Measurements from ENCODE around the gene NKIRAS1.
"Not testable (repeated sequence)": the region's sequence is repeated elsewhere in the genome, so short reads cannot be mapped to it uniquely, and the experiment has no call there.

Gene NKIRAS1

GRCh38 chr3:23867400-23867799 is 49.4 kb downstream of the NKIRAS1 start:
- no peak for DNase-seq

DNA sequence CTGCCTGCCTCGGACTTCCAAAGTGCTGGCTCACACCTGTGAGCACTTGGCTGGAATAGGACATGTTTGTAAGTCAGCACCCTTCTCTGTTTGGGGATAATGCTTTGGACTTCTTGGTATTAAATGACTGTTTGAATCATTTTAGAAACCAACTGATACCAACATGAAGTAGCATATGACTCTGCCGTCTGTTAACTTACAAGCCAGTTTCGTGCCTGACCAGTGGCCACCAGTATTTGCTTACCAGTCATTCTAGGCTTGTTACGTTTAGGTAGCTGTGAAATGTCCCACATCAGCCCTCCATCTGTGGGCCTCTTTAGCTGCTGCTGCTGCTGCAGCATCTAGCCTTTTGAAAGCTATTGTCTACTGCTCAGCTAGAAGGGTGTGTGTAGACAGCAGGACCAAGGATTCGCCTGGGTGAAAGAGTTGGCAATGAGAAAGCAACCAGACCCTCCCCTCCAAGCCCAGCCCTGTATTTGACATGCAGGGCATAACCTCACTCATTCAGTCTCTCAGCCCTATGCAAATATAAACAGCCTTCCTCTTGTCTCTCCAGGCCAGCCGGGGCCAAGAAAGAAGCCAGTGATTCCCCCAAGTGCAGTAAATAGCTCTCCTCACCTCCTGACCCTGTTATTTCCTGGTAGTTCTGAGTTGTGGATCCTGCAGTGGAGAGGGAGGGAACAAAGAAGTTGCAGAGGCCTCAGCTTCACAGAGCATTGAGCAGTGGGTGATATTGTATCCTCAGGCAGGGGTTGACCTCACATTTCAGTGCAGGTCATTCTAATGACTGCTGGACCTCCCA is 51.0 kb downstream of the NKIRAS1 start:
- DNase-seq = peak in 1 of 2 experiments; percentile 19

DNA sequence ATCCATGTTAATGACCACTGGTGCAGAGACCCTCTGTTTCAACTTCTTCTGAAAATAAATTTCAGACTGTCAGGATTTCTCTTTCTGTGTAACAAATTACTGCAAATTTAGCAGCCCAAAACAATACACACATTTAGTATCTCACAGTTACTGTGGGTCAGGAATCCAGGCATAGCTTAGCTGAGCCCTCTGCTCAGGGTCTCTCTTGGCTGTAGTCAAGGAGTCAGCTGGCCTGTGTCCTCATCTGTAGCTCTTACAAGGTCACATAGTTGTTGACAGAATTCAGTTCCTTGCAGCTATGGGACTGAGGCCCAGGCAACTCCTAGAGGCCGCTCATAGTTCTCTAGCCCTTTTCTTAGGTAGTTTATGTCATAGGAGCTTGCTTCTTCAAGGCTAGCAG is 51.9 kb downstream of the NKIRAS1 start:
- no peak for DNase-seq

DNA sequence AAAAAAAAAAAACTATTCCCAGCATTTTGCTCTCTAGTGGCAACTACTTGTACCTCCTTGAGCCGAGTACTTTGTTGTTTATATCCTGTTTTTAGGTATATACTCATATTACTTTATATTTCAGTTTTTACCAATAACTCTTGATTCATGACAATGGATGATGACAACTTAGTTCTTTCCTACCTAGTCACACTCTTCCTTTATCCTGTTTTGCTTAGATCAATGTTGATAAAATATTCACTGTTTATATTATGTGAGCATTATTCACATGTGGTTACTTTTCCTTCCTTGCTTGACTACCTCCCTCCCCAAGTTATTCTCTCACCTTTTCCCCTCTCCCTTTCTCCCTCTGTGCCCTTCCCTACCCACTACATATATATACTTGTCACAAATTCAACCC is 53.7 kb downstream of the NKIRAS1 start:
- DNase-seq = no peak

DNA sequence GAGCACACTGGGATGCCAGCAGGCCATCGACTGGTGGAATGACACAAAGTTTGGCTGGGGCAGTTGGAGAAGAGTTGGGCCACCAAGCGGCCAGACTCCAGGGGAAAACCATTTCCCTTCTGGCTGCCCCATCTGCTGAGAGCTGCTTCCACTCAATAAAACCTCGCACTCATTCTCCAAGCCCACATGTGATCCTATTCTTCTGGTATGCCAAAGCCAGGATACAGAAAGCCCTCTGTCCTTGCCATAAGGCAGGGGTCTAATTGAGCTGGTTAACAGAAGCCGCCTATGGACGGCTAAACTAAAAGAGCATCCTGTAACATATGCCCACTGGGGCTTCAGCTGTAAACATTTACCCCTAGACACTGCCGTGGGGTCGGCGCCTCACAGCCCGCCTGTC is 55.1 kb downstream of the NKIRAS1 start:
- DNase-seq = no peak

GRCh38 chr3:23859839-23860382 is 56.9 kb downstream of the NKIRAS1 start:
- no peak for DNase-seq

- DNase-seq = peak in 1 of 2 experiments; percentile 30
These were observed 57.6 kb downstream of the NKIRAS1 start for GRCh38 chr3:23859012-23859743.

DNA sequence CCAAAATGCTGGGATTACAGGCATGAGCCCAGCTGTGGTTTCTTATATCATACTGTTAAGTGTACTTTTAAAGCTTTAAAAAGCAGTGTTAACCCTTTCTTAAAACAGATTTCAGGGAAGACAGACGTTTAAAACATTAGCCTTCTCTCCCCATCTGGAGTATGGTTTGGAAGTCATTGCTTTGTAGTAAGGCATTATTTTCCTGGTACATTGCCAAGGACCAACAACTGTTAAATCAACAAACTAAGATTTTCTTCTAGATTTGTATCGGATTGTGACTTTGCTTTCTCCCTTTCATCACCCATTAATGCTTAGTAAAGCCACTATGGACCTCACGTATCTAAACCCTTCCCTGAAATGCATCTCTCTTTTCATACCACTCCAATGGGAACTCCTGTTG is 60.5 kb downstream of the NKIRAS1 start:
- no peak for DNase-seq

GRCh38 chr3:23849462-23849861 is 67.3 kb downstream of the NKIRAS1 start:
- DNase-seq = not testable (repeated sequence)

DNA sequence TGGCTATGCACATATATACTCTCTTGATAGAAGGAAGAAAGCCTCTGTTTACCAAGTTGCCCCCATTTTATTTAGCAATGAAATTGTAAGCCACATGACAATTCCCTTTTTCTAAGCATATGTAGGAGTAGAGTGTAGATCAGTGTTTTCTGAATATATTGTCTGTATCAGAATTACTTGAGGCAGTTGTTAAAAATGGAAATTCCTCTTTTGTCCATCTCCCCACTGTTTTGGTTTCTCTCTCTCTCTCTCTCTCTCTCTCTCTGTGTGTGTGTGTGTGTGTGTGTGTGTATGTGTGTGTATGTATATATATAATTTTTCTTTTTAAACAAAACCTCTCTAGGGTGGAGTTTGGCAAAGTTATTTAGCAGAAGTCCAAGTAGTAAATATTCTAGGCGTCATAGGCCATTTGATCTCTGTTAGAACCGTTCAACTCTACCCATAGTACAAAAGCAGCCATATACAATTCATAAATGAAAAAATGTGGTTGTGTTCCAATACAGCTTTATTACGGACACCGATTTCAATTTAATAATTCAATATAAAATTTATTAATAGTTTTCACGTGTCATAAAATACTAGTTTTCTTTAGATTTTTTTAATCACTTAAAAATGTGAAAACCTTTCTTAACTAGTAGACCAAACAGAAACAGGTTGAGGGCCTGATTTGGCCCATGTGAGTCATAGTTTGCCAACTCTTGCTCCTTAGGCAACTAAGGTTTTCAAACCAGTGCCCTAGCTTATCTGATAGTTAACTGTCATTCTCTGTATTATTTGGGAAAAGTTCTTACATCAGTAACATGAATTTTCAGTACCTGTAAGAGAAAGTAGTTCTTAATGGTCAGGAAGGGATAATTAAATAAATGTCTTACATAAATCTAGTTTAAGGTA is 71.2 kb downstream of the NKIRAS1 start:
- no peak for DNase-seq

GRCh38 chr3:23843869-23844268 is 72.9 kb downstream of the NKIRAS1 start:
- DNase-seq = no peak
